Psoas muscle (tissue), 8 donors: ENCODE data around the gene RAB21. TPM values are rescaled to one million over a fixed set of nuclear protein-coding genes. Genes with fewer than 3 reads are reported as not detected.
"Not testable (repeated sequence)": the region's sequence is repeated elsewhere in the genome, so short reads cannot be mapped to it uniquely, and the experiment has no call there.

Source experiments
- ATAC-seq, 4 donors: fragments of 200-7000 bp; cut with Tn5 transposase; one replicate each; pipeline ENCODE4 v1.9.1; 2020; ENCODE audit warnings: moderate library complexity in 3 of 4, mild to moderate bottlenecking in 2 of 4
- DNase-seq, 2 donors: peaks; one replicate each; pipeline ENCODE4 v3.0.0-alpha.2; 2020
- H3K27ac ChIP-seq: fragments of 200-600 bp; one replicate; pipeline ENCODE4 v1.8.0; 2022
- H3K27me3 ChIP-seq, 3 donors: fragments of 200-600 bp in 1 of 3; one replicate each; pipeline versions ENCODE4 v1.6.1 to v1.8.0; 2013 to 2022; ENCODE audit warnings: low read length in 2 of 3, mild to moderate bottlenecking in 2 of 3, moderate library complexity in 1 of 3; ENCODE audit not compliant: insufficient read depth in 3 of 3
- H3K36me3 ChIP-seq, 2 donors: fragments of 200-600 bp in 1 of 2; one replicate each; pipeline versions ENCODE4 v1.6.1 to v1.8.0; 2013 to 2022; ENCODE audit warnings: low read depth in 1 of 2, mild to moderate bottlenecking in 1 of 2, moderate library complexity in 1 of 2; ENCODE audit not compliant: insufficient read depth in 1 of 2
- H3K4me1 ChIP-seq: fragments of 200-600 bp; one replicate; pipeline ENCODE4 v1.8.0; 2022
- H3K4me3 ChIP-seq: fragments of 200-600 bp; one replicate; pipeline ENCODE4 v1.8.0; 2022; ENCODE audit warnings: mild to moderate bottlenecking
- H3K9me3 ChIP-seq: fragments of 200-600 bp; one replicate; pipeline ENCODE4 v1.8.0; 2022
- WGBS, 3 donors: extraction: QIAGEN DNeasy Blood & Tissue Kit; methylation state at CpG; one replicate each; pipeline versions ENCODE4 v1.1.6 to v1.1.7; 2013; 5-methylcytosine and 5-hydroxymethylcytosine counted together
- intact Hi-C, 2 donors: fragments of 100-400 bp; cut with DNase I; formaldehyde crosslinking; loops; one replicate each; pipeline versions ENCODE4 v1.11.0 to v1.14.2; 2022
- polyA plus RNA-seq, 3 donors: library from polyadenylated mRNA; stranded (reverse); fragments of 200-250 nt; gene quantifications; one replicate each; pipeline ENCODE4 v1.2.3, GENCODE V29; 2013
- total RNA-seq, 4 donors: library from RNA; stranded (reverse); fragmentation: NEBNext Ultra II Directional in 2 of 4; extraction: Animal tissue kit (Norgen Biotek cat#: 25700) in 2 of 4; gene quantifications; one replicate each; pipeline versions ENCODE4 v1.2.1 to v1.2.4, GENCODE V29; 2021 to 2023
- TF ChIP-seq, protein P1 (sequence below): fragments of 200-600 bp; IDR thresholded peaks from one replicate; pipeline ENCODE4 v1.8.0; 2022; ENCODE audit warnings: antibody characterized with exemption
- donor health status: healthy with polysubstance abuse.
- donor health status: DM: no; HTN: no; CAD: no; lungs with moderate emphysema.
- donor health status: Bipolar disorder and iron deficiency.
- donor health status: healthy.
- donor health status: DM: yes; HTN: yes; CAD: no.
- donor health status: DM: no; HTN: no; CAD: no.
- donor health status: DM: no; HTN: no; CAD: no.
- donor health status: DM: yes; HTN: yes; CAD: no.

Gene RAB21
- total and polyA plus RNA-seq, 7 donors = 23.7 to 180 (median 152) TPM

DNA sequence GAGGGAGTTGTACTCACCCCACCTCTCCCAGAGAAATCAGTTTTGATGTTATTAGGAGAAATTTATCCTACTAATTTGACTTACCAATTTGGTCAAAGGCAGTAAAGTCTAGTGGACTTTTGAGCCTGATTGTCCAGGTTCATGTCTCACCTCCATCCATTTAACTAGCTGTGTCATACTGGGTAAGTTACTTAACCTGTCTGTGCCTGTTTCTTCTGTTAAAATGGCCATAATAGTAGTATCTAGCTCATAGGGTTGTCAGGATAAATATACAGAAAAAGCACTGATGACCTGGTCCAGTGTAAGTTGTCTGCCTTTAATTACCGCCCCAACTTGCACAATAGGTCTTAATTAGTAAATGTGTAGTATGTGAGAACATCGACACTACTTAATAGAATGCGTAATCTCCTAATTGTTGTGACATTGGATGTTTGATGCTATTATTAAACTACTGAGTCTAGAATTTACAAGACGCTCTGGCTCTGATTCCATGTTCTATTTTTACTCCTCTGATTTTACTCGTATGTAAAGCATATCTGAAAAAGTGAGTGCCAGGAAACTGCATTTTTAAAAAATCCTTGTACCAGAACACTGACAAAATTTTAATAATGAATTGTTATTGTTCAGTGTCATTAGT lies 1.5 kb downstream of the RAB21 start:
- 11 to 22% (median 13%) methylated on average over 5 of the region's 5 CpGs for WGBS, 3 donors
- no peak for DNase-seq
- Histone ChIP-seq H3K36me3 (peaks cover 8 to 17% of the 10 kb centered on the region in 2 donors), H3K27me3 (no peaks in the 10 kb centered on the region), H3K9me3 (peaks cover 29% of the 10 kb centered on the region), H3K4me3 (peak overlapping the region; percentile 91), H3K4me1 (peaks cover 8% of the 10 kb centered on the region), H3K27ac (peak overlapping the region; percentile 97)
- ATAC-seq = peak; percentile 66 to 79 (median 70)
- intact Hi-C loops = loop anchor here in 1 of 2 donors (5.0 kb wide), 1 partner anchor 81 kb away; the partner anchor contains the start of gene TBC1D15
- TF ChIP-seq, protein P1, sequence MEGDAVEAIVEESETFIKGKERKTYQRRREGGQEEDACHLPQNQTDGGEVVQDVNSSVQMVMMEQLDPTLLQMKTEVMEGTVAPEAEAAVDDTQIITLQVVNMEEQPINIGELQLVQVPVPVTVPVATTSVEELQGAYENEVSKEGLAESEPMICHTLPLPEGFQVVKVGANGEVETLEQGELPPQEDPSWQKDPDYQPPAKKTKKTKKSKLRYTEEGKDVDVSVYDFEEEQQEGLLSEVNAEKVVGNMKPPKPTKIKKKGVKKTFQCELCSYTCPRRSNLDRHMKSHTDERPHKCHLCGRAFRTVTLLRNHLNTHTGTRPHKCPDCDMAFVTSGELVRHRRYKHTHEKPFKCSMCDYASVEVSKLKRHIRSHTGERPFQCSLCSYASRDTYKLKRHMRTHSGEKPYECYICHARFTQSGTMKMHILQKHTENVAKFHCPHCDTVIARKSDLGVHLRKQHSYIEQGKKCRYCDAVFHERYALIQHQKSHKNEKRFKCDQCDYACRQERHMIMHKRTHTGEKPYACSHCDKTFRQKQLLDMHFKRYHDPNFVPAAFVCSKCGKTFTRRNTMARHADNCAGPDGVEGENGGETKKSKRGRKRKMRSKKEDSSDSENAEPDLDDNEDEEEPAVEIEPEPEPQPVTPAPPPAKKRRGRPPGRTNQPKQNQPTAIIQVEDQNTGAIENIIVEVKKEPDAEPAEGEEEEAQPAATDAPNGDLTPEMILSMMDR = no peak

- no peak for ATAC-seq
These were observed 5.3 kb downstream of the RAB21 start for GRCh38 chr12:71759941-71760340.

GRCh38 chr12:71760471-71760870 lies 5.8 kb downstream of the RAB21 start:
- H3K4me1 ChIP-seq = peaks cover 31% of the 10 kb centered on the region
- TF ChIP-seq, protein P1 = no peak

More at GRCh38 chr12:71759941-71760340, 5.3 kb downstream of the RAB21 start:
- TF ChIP-seq, protein P1 = no peak
- H3K36me3 ChIP-seq = peaks cover 8 to 17% of the 10 kb centered on the region in 2 donors
- no peak overlapping the region for H3K4me3 ChIP-seq
- 95 to 97% (median 95%) methylated on average over 3 of the region's 3 CpGs for WGBS, 3 donors
- H3K27me3 ChIP-seq = no peaks in the 10 kb centered on the region
- H3K9me3 ChIP-seq = peaks cover 38% of the 10 kb centered on the region
- DNase-seq = no peak
- peaks cover 26% of the 10 kb centered on the region for H3K4me1 ChIP-seq
- intact Hi-C loops = loop anchor here in 1 of 2 donors (5.0 kb wide), 1 partner anchor 77 kb away; the partner anchor contains the start of gene TBC1D15
- no peak overlapping the region for H3K27ac ChIP-seq

GRCh38 chr12:71761354-71761753 lies 6.7 kb downstream of the RAB21 start:
- H3K9me3 ChIP-seq = peaks cover 38% of the 10 kb centered on the region
- 96 to 100% (median 100%) methylated on average over 1 of the region's 1 CpG for WGBS, 3 donors
- intact Hi-C loops, H3K27ac ChIP-seq, DNase-seq, H3K27me3 ChIP-seq, ATAC-seq, H3K4me3 ChIP-seq: not testable (repeated sequence)
- peaks cover 8 to 17% of the 10 kb centered on the region in 2 donors for H3K36me3 ChIP-seq
- H3K4me1 ChIP-seq = peaks cover 40% of the 10 kb centered on the region

More at GRCh38 chr12:71760471-71760870, 5.8 kb downstream of the RAB21 start:
- Histone ChIP-seq H3K9me3 (peaks cover 38% of the 10 kb centered on the region), H3K27me3 (no peaks in the 10 kb centered on the region), H3K27ac (no peak overlapping the region), H3K36me3 (peaks cover 8 to 17% of the 10 kb centered on the region in 2 donors), H3K4me3 (no peak overlapping the region)
- intact Hi-C loops = no loop called here
- ATAC-seq (no peak), DNase-seq (no peak)
- 66 to 95% (median 95%) methylated on average over 3 of the region's 3 CpGs for WGBS, 3 donors

DNA sequence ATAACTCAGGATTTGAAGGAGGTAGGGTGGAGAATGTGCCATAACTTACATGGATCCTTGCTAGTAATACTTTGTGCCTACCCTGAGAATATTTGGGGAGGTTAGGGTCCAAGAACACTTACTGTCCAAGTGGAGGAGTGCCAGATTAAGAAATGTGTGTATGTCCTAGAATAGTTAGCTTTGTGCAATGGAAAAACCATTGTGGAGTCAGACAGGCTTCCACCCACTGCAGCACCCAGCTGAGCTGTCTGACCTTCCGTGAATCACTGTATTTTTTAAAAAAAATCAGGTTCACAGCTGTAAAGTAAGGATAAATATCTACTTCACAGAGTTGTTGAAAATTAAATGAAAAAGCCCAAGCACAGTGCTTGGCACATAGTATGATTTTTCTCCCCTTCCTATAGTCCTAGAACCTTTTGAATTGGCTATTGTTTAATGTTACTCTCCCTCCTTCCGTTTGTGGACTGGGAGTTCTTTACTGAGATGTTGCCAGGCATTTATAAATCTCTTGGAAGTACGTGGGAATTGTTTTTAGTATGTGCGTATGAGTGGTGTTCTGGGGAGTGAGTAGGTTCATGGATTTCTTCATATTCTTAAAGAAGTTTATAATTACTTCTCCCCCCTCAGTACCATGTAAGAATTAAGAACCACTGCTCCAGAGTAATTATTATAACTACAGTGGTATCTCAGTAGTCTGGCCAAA lies 9.2 kb downstream of the RAB21 start:
- Histone ChIP-seq H3K9me3 (peaks cover 32% of the 10 kb centered on the region), H3K36me3 (peaks cover 8 to 9% of the 10 kb centered on the region in 2 donors), H3K4me1 (peaks cover 56% of the 10 kb centered on the region), H3K27me3 (no peaks in the 10 kb centered on the region), H3K4me3 (no peak overlapping the region), H3K27ac (no peak overlapping the region)
- intact Hi-C loops = no loop called here
- DNase-seq (no peak), ATAC-seq (peak in 1 of 4 donors; percentile 31)
- WGBS, 3 donors = 45 to 65% (median 49%) methylated on average over 4 of the region's 4 CpGs
- TF ChIP-seq, protein P1 = no peak
